T-helper 2 cell treated with Interferon-gamma antibody and Interleukin-4, amounts not matched to agents 5 μg/mL and 100 μg/mL, for 36 hours (primary cell): Measurements from ENCODE around the gene UNC119.
"Not testable (repeated sequence)": the region's sequence is repeated elsewhere in the genome, so short reads cannot be mapped to it uniquely, and the experiment has no call there.

Source experiments
- DNase-seq: peaks from one replicate; pipeline ENCODE4 v3.0.0; 2021; ENCODE audit warnings: low spot score
- H3K27ac Mint-ChIP-seq: one replicate; pipeline ENCODE4 v1.8.0; 2021; ENCODE audit warnings: mild to moderate bottlenecking, mixed read lengths
- H3K27me3 Mint-ChIP-seq: one replicate; pipeline ENCODE4 v1.8.0; 2021; ENCODE audit warnings: low read depth, mixed read lengths
- H3K36me3 Mint-ChIP-seq: one replicate; pipeline ENCODE4 v1.8.0; 2021; ENCODE audit warnings: low read depth, mixed read lengths
- H3K4me1 Mint-ChIP-seq: one replicate; pipeline ENCODE4 v1.8.0; 2021; ENCODE audit warnings: low read depth, mixed read lengths
- H3K4me3 Mint-ChIP-seq: one replicate; pipeline ENCODE4 v1.8.0; 2022; ENCODE audit warnings: mild to moderate bottlenecking, moderate library complexity, mixed read lengths
- H3K9me3 Mint-ChIP-seq: one replicate; pipeline ENCODE4 v1.8.0; 2021; ENCODE audit warnings: mixed read lengths

Gene UNC119

GRCh38 chr17:28577466-28577824, 25.0 kb upstream of the UNC119 start:
- peaks cover 63% of the 10 kb centered on the region for H3K36me3 Mint-ChIP-seq
- H3K4me3 Mint-ChIP-seq: no peak overlapping the region
- H3K27ac Mint-ChIP-seq: peak overlapping the region; percentile 17
- DNase-seq: no peak
- H3K27me3 Mint-ChIP-seq: no peaks in the 10 kb centered on the region
- H3K9me3 Mint-ChIP-seq: no peaks in the 10 kb centered on the region
- peaks cover 55% of the 10 kb centered on the region for H3K4me1 Mint-ChIP-seq

DNA sequence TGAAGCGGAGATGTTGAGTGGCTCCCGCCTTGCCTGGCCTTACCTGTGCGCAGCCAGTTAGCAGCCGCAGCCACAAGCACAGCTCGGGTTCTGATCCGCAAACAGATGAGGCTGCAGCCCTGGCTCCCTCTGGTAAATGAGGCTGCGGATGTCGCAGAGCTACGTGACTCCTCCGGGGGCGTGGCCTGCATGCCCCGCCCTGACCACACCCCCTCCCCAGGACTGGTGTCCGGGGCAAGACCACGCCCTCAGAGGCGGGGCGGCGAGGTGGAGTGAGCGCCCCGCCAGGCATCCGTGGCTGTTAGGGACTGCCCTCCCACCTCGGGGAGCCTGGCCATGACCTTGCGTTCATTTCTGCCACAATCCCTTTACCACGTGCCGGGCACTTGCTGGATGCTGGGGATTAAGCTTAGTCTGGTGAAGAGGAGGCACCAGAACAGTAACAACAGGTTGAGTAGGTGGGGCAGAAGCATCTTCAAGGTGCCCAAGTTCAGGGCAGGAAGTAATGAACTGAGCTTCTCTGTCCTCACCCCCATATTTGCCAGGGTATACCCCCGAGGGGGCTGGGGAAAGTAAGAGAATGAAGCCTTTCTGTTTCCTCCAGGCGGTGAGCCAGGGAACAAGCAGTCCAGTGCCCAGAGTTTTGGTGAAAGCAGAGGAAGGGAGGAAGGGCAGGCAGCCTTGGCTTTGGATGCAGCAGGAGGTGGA, 24.5 kb upstream of the UNC119 start, which contains the start of gene ALDOC:
ALDOC (minus strand) TSS at position 138 of the 708 bp plus-strand sequence. CDS start 1,363 bp downstream, outside the sequence.
- H3K36me3 Mint-ChIP-seq: peaks cover 63% of the 10 kb centered on the region
- peak within 1 kb of the TSS; percentile 96 for H3K4me3 Mint-ChIP-seq
- H3K4me1 Mint-ChIP-seq: peaks cover 60% of the 10 kb centered on the region
- H3K9me3 Mint-ChIP-seq: no peaks in the 10 kb centered on the region
- H3K27me3 Mint-ChIP-seq: no peaks in the 10 kb centered on the region
- peak within 1 kb of the TSS; percentile 89 for H3K27ac Mint-ChIP-seq
- peak; percentile 98 for DNase-seq

- H3K27ac Mint-ChIP-seq: peak overlapping the region; percentile 86
- H3K4me1 Mint-ChIP-seq: peaks cover 62% of the 10 kb centered on the region
- peak overlapping the region; percentile 96 for H3K4me3 Mint-ChIP-seq
- not testable (repeated sequence) for DNase-seq, H3K9me3 Mint-ChIP-seq, H3K27me3 Mint-ChIP-seq
- peaks cover 63% of the 10 kb centered on the region for H3K36me3 Mint-ChIP-seq
These were observed 23.6 kb upstream of the UNC119 start for GRCh38 chr17:28576016-28576415.

DNA sequence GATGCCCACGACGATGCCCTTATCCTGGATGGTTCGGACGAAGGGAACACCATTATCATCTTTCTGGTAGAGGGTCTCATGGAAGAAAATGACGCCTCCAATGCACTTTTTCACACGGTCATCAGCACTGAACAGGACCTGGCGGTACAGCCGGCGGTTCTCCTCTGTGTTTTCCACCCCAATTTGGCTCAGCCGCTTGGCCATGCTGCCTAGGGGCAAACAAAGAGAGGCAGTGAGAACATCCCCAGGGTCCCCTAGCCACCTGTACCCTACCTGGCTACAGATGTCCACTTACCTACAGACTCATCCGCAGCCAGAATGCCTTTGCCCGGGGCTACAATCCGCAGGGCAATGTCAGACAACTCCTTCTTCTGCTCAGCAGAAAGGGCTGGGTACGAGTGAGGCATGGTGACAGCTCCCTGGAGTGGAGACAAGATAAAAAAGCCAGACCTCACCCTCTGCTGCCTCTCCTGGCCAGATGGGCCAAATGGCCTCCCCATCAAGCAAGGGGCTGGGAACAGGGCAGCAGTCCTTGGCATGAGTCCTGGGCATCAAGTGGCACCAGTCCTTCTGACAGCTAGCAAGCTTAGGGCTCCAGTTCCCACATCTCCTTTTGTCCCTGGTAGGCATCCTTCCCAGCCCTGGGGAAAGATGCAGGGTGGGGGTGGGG, 22.8 kb upstream of the UNC119 start:
- DNase-seq: no peak
- Mint-ChIP-seq H3K36me3 (peaks cover 56% of the 10 kb centered on the region), H3K4me1 (peaks cover 56% of the 10 kb centered on the region), H3K4me3 (peak overlapping the region; percentile 96), H3K9me3 (no peaks in the 10 kb centered on the region), H3K27me3 (no peaks in the 10 kb centered on the region), H3K27ac (no peak overlapping the region)

GRCh38 chr17:28574526-28574925, 22.1 kb upstream of the UNC119 start:
- Mint-ChIP-seq H3K9me3 (no peaks in the 10 kb centered on the region), H3K36me3 (peaks cover 55% of the 10 kb centered on the region), H3K4me1 (peaks cover 55% of the 10 kb centered on the region), H3K27ac (peak overlapping the region; percentile 5), H3K27me3 (no peaks in the 10 kb centered on the region), H3K4me3 (peak overlapping the region; percentile 35)
- DNase-seq: no peak

DNA sequence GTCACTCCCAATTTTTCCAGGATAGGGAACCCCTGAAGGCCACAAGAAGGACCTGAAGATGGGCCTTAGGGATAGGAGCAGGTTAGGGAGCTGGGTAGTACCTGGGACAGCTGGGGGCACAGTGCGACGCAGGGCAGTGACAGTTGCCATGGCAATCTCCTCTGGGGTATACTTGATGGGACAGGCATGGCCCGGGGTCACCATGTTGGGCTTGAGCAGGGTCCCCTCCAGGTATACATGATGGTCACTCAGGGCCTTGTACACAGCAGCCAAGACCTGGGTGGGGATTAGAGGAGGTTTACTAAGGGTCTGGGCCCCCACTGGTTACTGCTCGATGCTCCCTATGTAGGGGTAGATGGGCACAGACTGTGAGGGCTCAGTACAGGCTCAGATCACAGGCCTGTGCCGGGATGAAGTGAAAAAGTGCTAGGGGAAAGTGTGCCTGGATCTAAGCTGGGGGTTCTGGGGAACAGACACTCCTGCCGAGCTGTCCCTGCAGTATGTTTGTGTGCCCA, 21.6 kb upstream of the UNC119 start:
- peak overlapping the region; percentile 5 for H3K27ac Mint-ChIP-seq

GRCh38 chr17:28573521-28573920, 21.1 kb upstream of the UNC119 start:
- Mint-ChIP-seq H3K4me3 (no peak overlapping the region), H3K36me3 (peaks cover 49% of the 10 kb centered on the region), H3K27ac (no peak overlapping the region), H3K27me3 (no peaks in the 10 kb centered on the region), H3K9me3 (no peaks in the 10 kb centered on the region), H3K4me1 (peaks cover 48% of the 10 kb centered on the region)
- no peak for DNase-seq

More for the DNA sequence above, 21.6 kb upstream of the UNC119 start:
- H3K36me3 Mint-ChIP-seq: peaks cover 52% of the 10 kb centered on the region
- no peaks in the 10 kb centered on the region for H3K27me3 Mint-ChIP-seq
- H3K9me3 Mint-ChIP-seq: no peaks in the 10 kb centered on the region
- no peak for DNase-seq
- peaks cover 52% of the 10 kb centered on the region for H3K4me1 Mint-ChIP-seq
- H3K4me3 Mint-ChIP-seq: peak overlapping the region; percentile 35

DNA sequence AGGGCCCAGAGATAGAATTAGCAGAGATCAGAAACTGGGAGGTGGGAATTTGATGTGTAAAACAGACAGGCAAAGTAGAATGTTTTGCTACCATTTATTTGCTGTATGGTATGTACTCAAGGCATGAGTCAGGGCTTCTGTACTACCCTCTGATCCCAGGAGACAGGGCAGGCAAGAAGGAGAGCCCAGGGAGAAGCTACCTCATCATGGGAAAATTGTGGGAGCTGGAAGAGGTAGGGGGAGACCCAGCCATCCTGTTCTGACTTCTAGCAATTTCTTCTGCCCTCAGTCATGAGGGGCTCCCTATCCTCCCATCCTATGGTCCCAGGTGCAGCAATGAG, 20.6 kb upstream of the UNC119 start:
- Mint-ChIP-seq H3K4me3 (peak overlapping the region; percentile 95), H3K4me1 (peaks cover 51% of the 10 kb centered on the region), H3K9me3 (no peaks in the 10 kb centered on the region), H3K36me3 (peaks cover 47% of the 10 kb centered on the region), H3K27ac (peak overlapping the region; percentile 66), H3K27me3 (no peaks in the 10 kb centered on the region)
- DNase-seq: no peak

GRCh38 chr17:28572259-28573039, 20.0 kb upstream of the UNC119 start:
- Mint-ChIP-seq H3K4me1 (peaks cover 56% of the 10 kb centered on the region), H3K36me3 (peaks cover 48% of the 10 kb centered on the region), H3K4me3 (peak overlapping the region; percentile 95), H3K27ac (peak overlapping the region; percentile 89), H3K27me3 (no peaks in the 10 kb centered on the region), H3K9me3 (no peaks in the 10 kb centered on the region)
- no peak for DNase-seq

GRCh38 chr17:28571361-28572122, 19.1 kb upstream of the UNC119 start, which contains the start of gene PIGS:
PIGS (minus strand) TSS chr17:28571524; CDS start chr17:28571496, 28 bp downstream.
- H3K9me3 Mint-ChIP-seq: no peaks in the 10 kb centered on the region
- H3K27ac Mint-ChIP-seq: peak within 1 kb of the TSS; percentile 90
- peaks cover 55% of the 10 kb centered on the region for H3K4me1 Mint-ChIP-seq
- DNase-seq: peak; percentile 93
- no peaks in the 10 kb centered on the region for H3K27me3 Mint-ChIP-seq
- peak within 1 kb of the TSS; percentile 95 for H3K4me3 Mint-ChIP-seq
- H3K36me3 Mint-ChIP-seq: peaks cover 48% of the 10 kb centered on the region

GRCh38 chr17:28570716-28571360, 18.4 kb upstream of the UNC119 start:
- H3K9me3 Mint-ChIP-seq: no peaks in the 10 kb centered on the region
- H3K27me3 Mint-ChIP-seq: no peaks in the 10 kb centered on the region
- H3K4me1 Mint-ChIP-seq: peaks cover 51% of the 10 kb centered on the region
- H3K27ac Mint-ChIP-seq: peak overlapping the region; percentile 90
- H3K4me3 Mint-ChIP-seq: peak overlapping the region; percentile 95
- peak; percentile 51 for DNase-seq
- H3K36me3 Mint-ChIP-seq: peaks cover 46% of the 10 kb centered on the region

- H3K9me3 Mint-ChIP-seq: no peaks in the 10 kb centered on the region
- peak overlapping the region; percentile 56 for H3K27ac Mint-ChIP-seq
- H3K4me1 Mint-ChIP-seq: peaks cover 44% of the 10 kb centered on the region
- no peak for DNase-seq
- H3K36me3 Mint-ChIP-seq: peaks cover 44% of the 10 kb centered on the region
- H3K4me3 Mint-ChIP-seq: peak overlapping the region; percentile 95
- H3K27me3 Mint-ChIP-seq: no peaks in the 10 kb centered on the region
These were observed 17.0 kb upstream of the UNC119 start for GRCh38 chr17:28569446-28569845.

DNA sequence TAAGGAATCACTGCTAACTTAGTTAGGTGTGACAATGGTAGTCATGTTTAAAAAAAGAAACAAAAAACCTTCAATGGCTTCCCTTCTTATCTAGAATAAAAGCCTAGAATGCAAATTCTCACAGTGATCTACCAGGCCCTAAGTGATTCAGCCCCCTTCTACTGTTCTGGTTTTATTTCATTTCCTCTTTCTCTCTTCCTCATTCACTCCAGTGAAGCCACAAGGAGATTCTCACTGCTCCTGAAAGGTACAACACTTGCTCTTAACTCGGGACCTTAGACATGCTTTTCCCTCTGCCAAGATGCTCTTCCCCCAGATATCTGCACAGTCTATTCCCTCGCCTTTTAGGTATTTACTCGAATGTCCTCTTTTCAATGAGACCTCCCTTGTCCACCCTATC, 15.2 kb upstream of the UNC119 start:
- no peak for DNase-seq
- H3K4me3 Mint-ChIP-seq: peak overlapping the region; percentile 20
- peaks cover 31% of the 10 kb centered on the region for H3K4me1 Mint-ChIP-seq
- peak overlapping the region; percentile 46 for H3K27ac Mint-ChIP-seq
- no peaks in the 10 kb centered on the region for H3K27me3 Mint-ChIP-seq
- peaks cover 38% of the 10 kb centered on the region for H3K36me3 Mint-ChIP-seq
- no peaks in the 10 kb centered on the region for H3K9me3 Mint-ChIP-seq
